Smooth muscle cell (in vitro differentiated cells): Measurements from ENCODE around the gene PIAS3. TPM values are rescaled to one million over a fixed set of nuclear protein-coding genes. Genes with fewer than 3 reads are reported as not detected.

Experiments used
- DNase-seq: peaks from one replicate; lab custom pipeline; 2025; ENCODE audit not compliant: unreplicated experiment; lab: John Stamatoyannopoulos, UW
- H2AFZ ChIP-seq: fragments of 200-600 bp; sonication (generic); 2 replicates; pipeline ENCODE4 v1.6.0; 2016; ENCODE audit warnings: antibody characterized with exemption, low read depth, mild to moderate bottlenecking
- H3F3A ChIP-seq: fragments of 200-600 bp; sonication (generic); 2 replicates; pipeline ENCODE4 v1.6.0; 2017; ENCODE audit warnings: antibody characterized with exemption, low read depth
- H3K27ac ChIP-seq: fragments of 200-600 bp; sonication (generic); 2 replicates; pipeline ENCODE4 v1.5.1; 2016; ENCODE audit warnings: low read depth, mild to moderate bottlenecking
- H3K27me3 ChIP-seq: fragments of 200-600 bp; sonication (generic); 2 replicates; pipeline ENCODE4 v1.6.1; 2016; ENCODE audit warnings: low read depth, mild to moderate bottlenecking
- H3K36me3 ChIP-seq: fragments of 200-600 bp; sonication (generic); 2 replicates; pipeline ENCODE4 v1.5.1; 2016; ENCODE audit warnings: low read depth
- H3K4me1 ChIP-seq: fragments of 200-600 bp; sonication (generic); 2 replicates; pipeline ENCODE4 v1.5.1; 2016; ENCODE audit warnings: low read depth
- H3K4me2 ChIP-seq: fragments of 200-600 bp; sonication (generic); 2 replicates; pipeline ENCODE4 v1.6.0; 2016; ENCODE audit warnings: mild to moderate bottlenecking
- H3K4me3 ChIP-seq: fragments of 200-600 bp; sonication (generic); 2 replicates; pipeline ENCODE4 v1.5.1; 2016; ENCODE audit warnings: mild to moderate bottlenecking
- H3K79me2 ChIP-seq: fragments of 200-600 bp; sonication (generic); 2 replicates; pipeline ENCODE4 v1.6.0; 2016; ENCODE audit warnings: low read depth, mild to moderate bottlenecking
- H3K9ac ChIP-seq: fragments of 200-600 bp; sonication (generic); 2 replicates; pipeline ENCODE4 v1.6.0; 2016; ENCODE audit warnings: low read depth
- H3K9me3 ChIP-seq: fragments of 200-600 bp; sonication (generic); replicated peaks from 2 replicates; pipeline ENCODE4 v1.5.1; 2016; ENCODE audit warnings: low read depth
- H4K20me1 ChIP-seq: fragments of 200-600 bp; sonication (generic); 2 replicates; pipeline ENCODE4 v1.6.0; 2016; ENCODE audit warnings: low read depth
- WGBS: methylation state at CpG from one replicate; pipeline ENCODE4 v1.1.7; 2016; ENCODE audit warnings: low lambda C conversion rate; 5-methylcytosine and 5-hydroxymethylcytosine counted together
- polyA plus RNA-seq: library from polyadenylated mRNA; unstranded; fragments of >200 nt; fragmentation: Nextera tagmentation; extraction: Ambion mirVana; gene quantifications from 2 replicates; pipeline ENCODE4 v1.2.1, GENCODE V29; 2016
- total RNA-seq: library from RNA; depleted of rRNA; stranded (reverse); fragments of >200 nt; gene quantifications from 2 replicates; pipeline ENCODE4 v1.2.3, GENCODE V29; 2014
- TF ChIP-seq, protein P1 (sequence below): fragments of 200-600 bp; sonication (generic); IDR thresholded peaks from 2 replicates; pipeline ENCODE4 v1.5.1; 2017; ENCODE audit warnings: borderline replicate concordance, mild to moderate bottlenecking, antibody characterized with exemption; ENCODE audit not compliant: insufficient read depth, poor library complexity, severe bottlenecking

PIAS3 gene
- total and polyA plus RNA-seq, 2 experiments from 2014 or later: 39.2 to 57.6 TPM

DNA sequence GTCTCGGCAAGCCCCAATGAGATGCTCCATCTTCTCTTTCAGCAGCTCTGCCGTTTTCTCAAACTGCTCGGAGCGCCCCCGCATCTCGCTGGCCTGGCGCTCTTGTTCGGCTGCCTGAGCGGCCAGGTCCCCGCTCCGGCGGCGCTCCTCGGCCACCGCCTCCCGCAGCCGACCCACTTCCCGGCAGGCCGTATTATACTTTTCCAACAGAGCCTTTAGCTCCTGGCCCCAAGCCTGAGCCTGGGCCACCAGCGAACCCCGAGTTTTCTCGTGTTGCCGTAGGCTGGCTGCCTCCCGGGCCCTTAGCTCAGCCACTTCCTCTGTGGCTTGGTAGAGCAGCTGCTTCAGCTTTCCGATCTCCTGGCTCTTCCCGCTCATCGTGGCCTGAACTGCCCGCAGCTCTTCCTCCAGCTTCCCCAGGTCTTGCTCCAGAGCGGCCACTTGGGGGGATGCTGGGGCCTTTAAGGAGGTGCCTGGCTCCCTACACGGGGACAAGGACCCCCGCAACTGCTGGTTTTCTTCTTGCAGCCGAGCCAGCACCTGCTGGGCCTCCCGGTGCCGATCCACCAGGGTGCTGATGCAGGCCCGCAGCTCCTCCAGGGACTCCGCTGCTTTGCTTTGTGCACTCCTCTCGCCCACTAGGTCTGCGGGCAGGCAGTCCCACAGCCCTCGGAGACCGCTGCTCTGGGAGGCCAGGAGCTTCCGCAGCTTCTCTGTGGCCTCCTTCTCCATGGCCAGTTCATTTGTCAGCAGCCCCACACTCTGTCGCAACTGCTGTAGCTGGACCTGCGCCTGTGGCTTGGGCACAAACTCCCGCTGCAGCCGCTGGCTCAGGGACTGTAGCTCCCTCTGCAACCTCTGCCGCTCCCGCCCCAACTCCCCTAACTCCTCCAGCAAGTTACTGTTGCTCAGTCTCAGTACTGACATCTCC is 13.4 kb upstream of the PIAS3 start:
- Histone ChIP-seq H3K27ac (no peak overlapping the region), H3K9ac (peak overlapping the region; percentile 18), H3K4me1 (peaks cover 6% of the 10 kb centered on the region), H3K4me3 (peak overlapping the region; percentile 38), H3K36me3 (no peaks in the 10 kb centered on the region), H3K9me3 (no peaks in the 10 kb centered on the region), H3K79me2 (no peaks in the 10 kb centered on the region), H3K27me3 (no peaks in the 10 kb centered on the region), H3F3A (no peaks in the 10 kb centered on the region), H3K4me2 (peak overlapping the region; percentile 85), H2AFZ (peak overlapping the region; percentile 97), H4K20me1 (no peaks in the 10 kb centered on the region)
- TF ChIP-seq, protein P1, sequence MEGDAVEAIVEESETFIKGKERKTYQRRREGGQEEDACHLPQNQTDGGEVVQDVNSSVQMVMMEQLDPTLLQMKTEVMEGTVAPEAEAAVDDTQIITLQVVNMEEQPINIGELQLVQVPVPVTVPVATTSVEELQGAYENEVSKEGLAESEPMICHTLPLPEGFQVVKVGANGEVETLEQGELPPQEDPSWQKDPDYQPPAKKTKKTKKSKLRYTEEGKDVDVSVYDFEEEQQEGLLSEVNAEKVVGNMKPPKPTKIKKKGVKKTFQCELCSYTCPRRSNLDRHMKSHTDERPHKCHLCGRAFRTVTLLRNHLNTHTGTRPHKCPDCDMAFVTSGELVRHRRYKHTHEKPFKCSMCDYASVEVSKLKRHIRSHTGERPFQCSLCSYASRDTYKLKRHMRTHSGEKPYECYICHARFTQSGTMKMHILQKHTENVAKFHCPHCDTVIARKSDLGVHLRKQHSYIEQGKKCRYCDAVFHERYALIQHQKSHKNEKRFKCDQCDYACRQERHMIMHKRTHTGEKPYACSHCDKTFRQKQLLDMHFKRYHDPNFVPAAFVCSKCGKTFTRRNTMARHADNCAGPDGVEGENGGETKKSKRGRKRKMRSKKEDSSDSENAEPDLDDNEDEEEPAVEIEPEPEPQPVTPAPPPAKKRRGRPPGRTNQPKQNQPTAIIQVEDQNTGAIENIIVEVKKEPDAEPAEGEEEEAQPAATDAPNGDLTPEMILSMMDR: no peak
- DNase-seq: no peak
- 30% methylated on average over 47 of the region's 47 CpGs for WGBS

DNA sequence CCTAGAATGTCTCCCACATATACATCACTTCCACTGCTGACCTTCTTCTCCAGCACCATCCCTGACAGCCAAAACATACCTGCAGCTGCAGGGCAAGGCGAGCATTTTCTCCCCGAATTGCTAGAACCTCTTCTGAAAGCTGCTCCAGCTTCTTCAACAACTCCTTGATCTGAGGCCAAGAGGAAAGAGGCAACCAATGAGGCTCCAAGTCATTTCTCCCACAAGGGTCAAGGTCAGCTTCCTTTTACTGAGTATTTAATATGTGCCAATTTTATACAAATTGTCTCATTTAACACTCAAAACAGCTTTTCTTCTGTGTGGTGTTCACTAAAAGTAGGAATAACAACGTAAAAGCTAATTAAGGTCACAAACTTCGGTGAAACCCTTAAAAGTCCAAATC is 9.4 kb upstream of the PIAS3 start:
- Histone ChIP-seq H3K79me2 (no peaks in the 10 kb centered on the region), H3K4me3 (no peak overlapping the region), H3K27me3 (peaks cover 3% of the 10 kb centered on the region), H3K27ac (no peak overlapping the region), H3K9me3 (no peaks in the 10 kb centered on the region), H4K20me1 (no peaks in the 10 kb centered on the region), H3F3A (no peaks in the 10 kb centered on the region), H2AFZ (no peak overlapping the region), H3K4me2 (no peak overlapping the region), H3K9ac (no peak overlapping the region), H3K4me1 (peaks cover 6% of the 10 kb centered on the region), H3K36me3 (no peaks in the 10 kb centered on the region)
- DNase-seq: no peak
- 88% methylated on average over 4 of the region's 4 CpGs for WGBS
- TF ChIP-seq, protein P1: no peak

DNA sequence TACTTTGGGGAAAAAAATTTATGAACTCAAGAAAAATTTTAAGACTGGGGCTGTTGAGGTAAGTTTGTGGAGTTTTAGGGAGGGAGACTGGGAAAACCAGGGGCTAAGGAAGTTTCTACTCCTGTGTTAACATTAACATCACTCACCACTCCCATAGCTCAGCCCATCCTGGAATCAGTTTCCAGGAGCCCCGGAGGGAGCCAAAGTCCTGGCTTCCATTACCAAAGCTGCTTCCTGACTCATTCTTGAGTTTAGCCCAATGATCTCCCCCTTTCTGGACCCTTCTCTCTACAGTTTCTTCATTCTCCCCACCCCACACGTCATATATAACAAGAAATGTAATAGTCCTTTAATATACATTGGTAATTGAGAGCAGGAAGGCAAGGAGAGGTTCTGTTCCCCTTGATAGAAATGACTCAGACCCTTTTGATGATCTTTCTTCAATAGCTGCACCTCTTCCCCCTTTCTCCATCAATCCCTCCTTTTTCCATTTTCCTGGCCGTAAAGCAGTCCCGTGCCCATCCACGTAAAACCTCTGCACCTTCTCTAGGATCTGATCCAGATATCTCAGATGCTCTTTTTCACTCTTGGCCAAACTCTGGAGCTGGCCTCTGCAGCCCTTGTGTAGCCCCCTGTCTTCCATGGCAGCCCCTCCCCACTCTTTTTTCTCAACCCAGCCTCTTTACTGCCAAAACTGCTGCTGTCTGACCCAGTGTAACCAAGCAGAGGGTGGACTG is 4.6 kb upstream of the PIAS3 start:
- no peak overlapping the region for H3K9ac ChIP-seq
- H3K79me2 ChIP-seq: no peaks in the 10 kb centered on the region
- no peaks in the 10 kb centered on the region for H3K4me1 ChIP-seq
- H3K27ac ChIP-seq: no peak overlapping the region
- H3K36me3 ChIP-seq: no peaks in the 10 kb centered on the region
- H4K20me1 ChIP-seq: no peaks in the 10 kb centered on the region
- TF ChIP-seq, protein P1: no peak
- no peak for DNase-seq
- H3K4me2 ChIP-seq: no peak overlapping the region
- 83% methylated on average over 5 of the region's 5 CpGs for WGBS
- no peak overlapping the region for H3K4me3 ChIP-seq
- H3K9me3 ChIP-seq: no peaks in the 10 kb centered on the region
- H3F3A ChIP-seq: peaks cover 6% of the 10 kb centered on the region
- peaks cover 3% of the 10 kb centered on the region for H3K27me3 ChIP-seq
- H2AFZ ChIP-seq: no peak overlapping the region
